Measurements from ENCODE around the gene DNAJB13. TPM values are rescaled to one million over a fixed set of nuclear protein-coding genes. Genes with fewer than 3 reads are reported as not detected.

The DNAJB13 gene
- polyA plus RNA-seq, 10 donors, result 0.15 to 0.95 (median 0.29) TPM; not detected in 1

DNA sequence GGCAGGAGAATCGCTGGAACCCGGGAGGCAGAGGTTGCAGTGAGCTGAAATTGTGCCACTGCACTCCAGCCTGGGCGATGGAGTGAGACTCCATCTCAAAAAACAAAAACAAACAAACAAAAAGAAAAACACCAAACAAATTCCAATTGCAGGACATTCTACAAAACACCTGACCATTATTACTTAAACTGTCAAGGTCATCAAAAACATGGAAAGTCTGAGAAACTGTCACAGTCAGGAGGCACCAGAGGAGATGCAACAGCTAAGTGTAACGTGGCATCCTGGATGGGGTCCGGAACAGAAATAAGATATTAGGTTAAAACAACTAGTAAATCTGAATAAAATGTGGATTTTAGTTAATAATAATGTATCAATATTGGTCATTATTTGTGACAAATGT lies 914 bp upstream of the DNAJB13 start:
- DNase-seq, result no peak

DNA sequence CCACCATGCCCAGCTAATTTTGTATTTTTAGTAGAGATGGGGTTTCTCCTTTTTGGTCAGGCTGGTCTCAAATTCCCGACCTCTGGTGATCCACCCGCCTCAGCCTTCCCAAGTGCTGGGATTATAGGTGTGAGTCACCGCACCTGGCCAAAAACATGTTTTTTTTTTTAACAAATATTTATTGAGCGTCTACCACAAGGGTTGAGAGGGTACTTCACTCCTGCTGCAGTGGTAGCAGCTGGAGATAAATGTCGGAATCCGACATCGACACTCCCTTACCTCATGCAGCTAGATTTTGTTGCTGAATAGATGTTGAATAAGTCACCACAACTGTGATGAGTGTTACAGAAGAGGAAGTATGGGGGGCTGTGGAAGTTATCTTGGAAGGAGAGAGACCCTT lies 971 bp downstream of the DNAJB13 start:
- no peak for DNase-seq

DNA sequence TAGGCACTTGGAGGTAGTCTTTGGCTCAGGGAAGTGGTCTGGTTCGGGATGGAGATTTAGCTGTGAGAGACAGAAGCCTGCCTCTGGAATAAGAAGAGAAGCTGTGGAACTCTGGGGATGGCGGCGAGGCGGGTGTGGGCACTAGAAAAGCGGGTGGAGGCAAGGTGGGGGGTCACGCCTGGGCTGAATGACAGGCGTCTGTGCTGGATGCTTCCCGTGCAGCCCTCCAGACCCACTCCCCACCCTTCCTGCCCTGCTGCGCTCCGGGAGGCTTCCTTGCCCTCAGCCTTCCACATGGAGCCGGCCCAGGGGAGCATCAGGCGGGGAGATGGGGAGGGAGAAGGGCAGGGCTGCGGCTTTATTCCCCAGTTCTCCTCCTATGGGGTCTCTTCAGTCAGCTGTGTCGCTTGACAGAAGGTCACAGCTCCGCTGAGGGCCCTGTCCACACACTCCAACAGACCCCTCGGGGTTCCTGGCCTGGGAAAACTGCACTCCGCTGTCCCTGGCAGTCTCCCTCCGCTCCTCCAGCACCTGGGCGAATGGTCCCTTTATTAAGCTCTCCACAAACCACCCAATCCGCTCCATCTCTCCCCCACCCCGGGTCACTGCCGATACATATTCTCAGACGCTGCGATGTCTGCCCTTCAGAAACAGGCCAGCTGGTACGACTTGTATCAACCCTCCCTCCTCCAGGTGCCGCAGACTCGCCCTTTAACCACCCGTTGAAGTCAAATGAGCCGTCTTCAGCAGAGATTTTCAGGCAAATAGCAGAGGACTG lies 6.2 kb downstream of the DNAJB13 start:
- no peak for DNase-seq

DNA sequence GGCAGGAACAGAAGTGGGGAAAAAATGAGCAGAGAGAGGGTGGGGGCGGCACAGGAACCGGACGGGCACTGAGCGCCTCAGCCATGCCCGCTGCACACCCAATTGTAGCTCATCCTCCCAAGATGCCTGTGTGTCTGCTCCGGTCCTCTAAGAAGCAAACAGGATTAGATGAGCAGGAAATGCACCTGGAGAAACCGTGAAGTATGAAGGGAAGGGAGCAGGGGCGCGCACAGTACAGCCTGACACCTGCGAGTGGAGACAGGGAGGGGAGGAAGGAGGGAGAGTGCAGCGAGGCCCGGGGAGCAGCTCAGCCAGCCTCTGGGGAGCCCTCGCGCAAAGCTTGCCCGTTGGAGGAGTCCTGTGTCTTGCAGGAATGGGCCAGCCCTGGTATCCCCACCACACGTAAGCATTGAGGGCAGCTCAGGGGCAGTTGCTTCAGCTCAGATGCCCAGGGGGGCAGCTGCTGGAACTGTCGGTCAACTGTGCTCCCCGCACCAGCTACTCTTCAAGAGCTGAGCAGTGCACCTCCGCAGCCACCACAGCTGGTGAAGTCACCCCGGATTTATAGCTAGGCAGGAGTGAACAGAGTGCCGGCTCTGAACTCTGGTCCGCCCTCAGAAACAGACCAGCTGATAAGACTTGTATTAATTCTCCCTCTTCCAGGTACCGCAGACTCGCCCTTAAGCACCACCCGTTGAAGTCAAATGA lies 7.0 kb downstream of the DNAJB13 start:
- DNase-seq, result no peak

DNA sequence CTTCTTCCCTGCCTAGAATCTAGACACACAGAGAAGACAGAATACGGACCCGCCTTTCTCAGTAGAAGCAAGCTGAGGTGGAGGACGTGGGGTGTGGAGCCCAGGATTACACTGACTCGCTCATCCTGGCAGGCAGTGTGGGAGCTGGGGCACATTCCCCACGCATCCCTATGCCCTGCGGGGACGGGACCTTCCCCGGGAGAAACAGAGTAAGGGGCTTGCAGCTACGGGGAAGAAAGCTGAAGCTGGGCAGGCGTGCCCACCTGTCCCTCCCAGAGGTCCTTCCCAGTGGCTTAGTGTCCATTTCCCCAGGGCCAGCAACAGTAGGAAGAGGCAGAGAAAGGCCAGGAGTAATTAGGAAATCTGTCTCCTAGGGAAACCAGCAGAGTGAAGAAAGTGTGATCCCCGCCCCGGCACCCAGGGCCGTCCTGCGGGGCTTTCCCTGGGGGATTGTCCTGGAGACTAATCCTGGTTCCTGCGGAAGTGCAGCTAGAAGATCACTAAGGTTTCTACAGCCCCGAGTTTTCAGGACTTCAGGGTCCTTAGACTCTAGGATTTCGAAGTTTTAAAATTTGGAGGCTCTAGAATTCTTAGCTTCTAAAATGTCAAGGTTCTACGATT lies 7.8 kb downstream of the DNAJB13 start:
- DNase-seq, result no peak

DNA sequence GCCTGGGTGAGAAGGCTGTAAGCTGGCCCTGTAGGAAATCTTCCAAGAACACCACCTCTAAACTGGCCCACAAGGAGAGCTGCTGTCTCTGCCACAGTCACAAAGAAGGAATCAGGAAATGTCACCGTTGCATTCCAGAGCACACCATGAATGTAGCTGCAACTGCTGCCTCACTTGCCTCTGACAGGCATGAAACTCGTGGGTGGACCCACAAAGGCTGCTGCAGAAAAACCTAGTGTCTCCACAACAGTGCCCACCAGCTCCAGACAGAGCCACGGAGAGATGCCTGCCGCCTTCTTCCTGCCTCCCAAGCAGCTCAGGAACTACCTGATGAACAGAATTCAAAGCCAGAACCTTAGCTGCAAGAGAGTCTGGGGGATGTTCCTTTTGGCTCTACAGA lies 10.5 kb downstream of the DNAJB13 start:
- no peak for DNase-seq

DNA sequence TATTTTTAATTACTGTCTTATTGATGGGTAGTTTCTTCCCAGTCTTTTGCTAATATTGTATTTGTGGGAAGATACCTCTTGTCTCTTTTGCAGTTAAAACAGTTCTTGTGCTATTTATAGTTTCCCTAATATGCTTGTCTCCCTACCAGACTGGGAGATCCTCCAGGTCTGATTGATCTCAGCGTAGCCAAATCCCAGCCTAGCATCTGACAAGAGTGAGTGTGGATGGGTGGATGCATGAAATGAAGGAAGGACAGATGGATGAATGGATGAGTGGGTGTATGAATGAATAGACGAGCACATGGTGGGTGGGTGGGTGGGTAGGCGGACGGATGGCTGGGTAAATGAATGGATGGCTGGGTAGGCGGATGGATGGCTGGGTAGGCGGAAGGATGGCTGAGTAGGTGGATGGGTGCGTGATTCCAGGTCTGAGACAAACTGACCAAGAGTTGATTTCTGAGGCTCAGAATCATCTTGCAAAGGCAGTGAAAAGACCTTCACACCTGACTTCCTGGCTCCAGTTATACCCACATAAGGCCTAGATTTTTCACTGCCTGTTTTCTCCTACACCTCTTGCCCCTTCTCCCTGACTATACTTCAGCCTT lies 11.4 kb downstream of the DNAJB13 start:
- DNase-seq, result no peak

DNA sequence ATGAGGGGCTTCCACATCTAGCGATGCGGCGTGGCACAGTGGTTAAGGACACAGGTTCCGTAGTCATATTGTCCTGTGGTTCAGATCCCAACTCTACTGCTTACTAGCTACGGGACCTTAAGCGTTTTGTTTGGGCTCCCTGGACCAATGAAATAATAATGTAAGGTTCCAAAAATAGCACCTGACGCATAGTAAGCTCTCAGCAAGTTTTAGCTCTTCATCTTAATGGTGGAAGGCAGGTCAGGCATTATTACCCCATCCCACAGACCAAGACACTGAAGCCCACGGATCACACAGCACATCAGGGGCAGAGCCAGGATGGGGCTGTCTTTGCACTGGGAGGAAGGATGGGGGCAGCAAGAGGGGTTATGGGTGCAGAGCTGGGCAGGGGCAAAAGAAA lies 13.0 kb downstream of the DNAJB13 start:
- DNase-seq, result no peak

DNA sequence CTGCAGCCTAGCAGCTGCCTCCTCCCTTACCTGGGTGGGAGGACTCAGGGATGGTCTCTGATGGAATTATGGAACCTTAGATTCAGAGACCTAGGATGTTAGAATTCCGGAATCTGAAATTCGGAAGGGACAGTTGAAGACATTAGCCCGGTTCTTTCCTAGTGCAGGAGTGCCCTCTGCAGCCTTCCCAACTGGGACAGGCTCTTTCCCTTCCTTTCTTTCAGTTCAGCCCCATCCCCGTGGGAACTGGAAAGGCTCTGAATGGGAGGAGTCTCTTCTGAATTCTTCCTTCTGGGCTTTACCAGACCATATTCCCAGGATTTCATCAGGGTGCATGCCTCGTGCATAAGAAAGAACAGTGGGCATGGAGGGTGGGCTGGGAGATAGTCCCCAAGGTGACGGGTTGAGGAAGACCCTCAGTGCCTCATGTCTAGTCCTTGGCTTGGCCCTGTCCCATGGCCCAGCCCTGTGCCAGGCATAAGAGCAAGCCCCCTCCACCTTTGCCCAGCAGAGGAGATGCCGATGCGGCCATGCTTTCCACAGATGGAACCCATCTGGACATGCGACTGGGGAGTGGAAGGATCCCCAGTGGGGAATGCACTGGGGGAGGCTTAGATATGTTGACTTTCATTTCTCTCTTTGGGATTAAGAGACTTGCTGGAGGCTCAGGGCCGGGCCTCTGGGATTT lies 14.4 kb downstream of the DNAJB13 start:
- no peak for DNase-seq

DNA sequence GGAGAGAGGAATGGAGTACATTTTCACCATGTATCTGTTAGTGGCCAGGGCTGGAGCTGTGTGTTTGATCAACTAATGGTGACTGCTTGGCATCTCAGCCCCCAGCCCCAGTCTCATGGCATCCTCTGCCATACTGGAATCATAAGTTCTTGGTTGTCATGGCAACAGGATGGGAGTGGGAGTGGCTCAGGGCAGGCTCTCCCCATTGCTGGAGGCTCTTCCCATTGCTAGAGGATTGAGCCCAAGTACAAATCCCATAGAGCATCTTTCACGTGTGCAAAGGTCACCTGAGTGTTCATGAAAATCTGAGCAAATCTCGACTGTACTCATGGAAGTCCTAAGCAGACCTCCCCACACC lies 14.9 kb downstream of the DNAJB13 start:
- no peak for DNase-seq

DNA sequence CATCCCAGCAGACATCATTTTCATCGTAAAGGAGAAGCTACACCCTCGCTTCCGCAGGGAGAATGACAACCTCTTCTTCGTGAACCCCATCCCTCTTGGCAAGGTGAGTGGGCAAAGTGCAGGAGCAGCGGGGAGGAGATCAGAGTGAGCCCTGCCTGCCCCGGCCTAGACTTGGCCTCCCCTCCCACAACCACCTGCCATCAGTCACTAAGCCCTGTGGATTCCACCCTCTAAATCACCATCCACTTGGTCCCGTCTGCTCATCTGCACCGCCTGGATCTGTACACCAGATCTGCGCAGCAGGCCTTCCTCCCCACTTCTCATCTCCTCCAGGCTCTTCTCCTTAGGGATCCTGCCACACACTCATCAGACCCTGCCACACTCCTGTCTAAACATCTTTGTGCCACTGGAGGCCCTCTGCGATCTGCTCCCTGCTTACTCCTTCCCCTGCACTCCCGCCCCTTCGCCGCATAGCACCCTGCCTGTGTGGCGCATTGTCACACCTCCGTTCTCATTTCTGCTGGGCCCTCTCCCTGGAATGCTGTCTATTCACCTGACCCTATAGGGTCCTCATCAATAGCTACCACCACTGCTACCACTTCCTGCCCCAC lies 17.6 kb downstream of the DNAJB13 start:
- DNase-seq, result no peak

DNA sequence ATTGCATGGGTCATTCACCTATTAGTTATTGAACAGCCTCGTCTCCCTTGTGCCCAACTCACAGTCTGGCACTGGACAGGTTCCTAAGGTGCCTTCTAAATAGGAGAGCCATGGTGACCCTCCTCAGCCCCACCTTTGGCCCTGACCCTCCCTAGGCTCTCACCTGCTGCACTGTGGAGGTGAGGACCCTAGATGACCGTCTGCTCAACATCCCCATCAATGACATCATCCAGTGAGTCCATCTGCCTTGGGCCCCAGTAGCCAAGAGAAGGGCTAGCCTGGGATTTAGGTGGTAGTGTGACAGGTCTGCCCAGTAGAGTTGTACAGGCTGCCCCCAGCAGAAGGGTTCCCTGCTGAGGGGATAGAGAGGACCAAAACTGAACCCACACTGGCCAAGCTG lies 18.3 kb downstream of the DNAJB13 start:
- no peak for DNase-seq

DNA sequence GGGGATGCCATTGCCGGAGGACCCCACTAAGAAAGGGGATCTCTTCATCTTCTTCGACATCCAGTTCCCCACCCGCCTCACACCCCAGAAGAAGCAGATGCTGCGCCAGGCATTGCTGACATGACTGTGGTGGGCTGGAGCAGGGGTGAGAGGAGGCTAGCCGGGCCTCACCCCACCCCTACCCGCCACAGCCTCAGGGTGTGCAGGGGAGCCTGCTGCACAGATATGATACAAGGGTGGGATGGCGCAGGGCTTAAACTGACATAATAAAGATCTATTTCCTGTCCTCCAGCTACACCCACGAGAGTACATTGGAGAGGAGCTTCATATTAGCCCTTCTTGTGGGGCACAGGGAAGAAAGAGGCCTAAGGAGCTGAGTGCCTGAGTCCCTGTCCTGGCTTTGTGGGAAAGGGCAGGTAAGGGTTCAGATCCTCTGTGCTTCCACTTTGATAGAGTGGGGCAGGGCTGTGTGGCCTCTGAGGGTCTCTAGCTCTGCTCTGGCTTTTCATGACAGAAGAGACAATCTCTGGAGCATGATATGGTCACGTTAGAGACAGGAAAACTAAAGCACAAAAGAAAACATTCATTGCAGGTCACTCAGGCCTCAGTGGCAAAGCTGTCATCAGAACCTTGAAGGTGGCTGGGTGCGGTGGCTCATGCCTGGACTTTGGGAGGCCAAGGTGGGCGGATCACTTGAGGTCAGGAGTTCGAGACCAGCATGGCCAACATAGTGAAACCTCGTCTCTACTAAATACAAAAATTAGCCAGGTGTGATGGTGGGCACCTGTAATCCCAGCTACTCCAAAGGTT lies 19.4 kb downstream of the DNAJB13 start:
- no peak for DNase-seq

DNA sequence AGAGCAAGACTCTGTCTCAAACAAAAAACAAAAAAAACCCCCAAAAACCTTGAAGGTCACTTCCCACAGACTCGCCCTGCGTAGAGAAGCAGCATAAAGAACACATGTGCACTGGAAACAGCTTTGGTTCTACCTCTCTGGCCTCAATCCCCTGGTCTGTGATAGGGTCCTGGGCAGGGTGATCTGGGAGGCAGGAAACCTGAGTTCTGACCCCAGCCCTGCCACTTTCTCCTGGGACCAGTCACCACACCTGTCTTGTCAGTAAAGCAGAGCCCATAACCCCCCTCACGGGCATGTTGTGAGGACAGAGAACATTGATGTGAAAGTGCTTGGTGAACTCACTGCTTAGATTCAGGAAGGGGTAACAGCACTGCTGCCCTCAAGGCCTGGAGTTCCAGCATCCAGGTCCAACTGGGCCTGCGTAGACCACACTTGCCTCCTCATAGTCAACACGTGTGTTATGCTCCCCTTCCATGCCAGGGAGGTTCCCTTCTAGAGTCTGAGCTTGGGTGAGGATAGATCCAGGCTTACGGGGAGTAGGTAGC lies 20.4 kb downstream of the DNAJB13 start:
- DNase-seq, result no peak

DNA sequence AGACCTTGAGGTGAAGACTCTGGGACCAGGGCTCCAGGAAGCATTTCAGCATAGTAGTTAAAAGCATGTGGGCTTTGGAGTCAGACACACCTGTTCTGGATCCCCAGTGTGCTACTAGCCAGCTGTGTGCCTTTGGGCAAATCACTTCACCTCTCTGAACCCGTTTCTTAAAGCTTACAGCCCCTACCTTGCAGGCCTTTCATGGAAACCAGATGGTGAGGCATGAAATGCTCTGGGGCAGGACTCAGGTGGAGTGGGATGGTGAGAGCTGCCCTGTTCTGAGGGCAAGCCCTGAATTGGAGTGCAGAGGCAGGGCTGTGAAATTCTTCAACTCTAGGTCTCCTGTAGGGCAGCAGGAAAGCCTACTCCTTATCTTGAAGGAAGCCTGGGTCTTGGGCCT lies 21.4 kb downstream of the DNAJB13 start:
- DNase-seq, result no peak

DNA sequence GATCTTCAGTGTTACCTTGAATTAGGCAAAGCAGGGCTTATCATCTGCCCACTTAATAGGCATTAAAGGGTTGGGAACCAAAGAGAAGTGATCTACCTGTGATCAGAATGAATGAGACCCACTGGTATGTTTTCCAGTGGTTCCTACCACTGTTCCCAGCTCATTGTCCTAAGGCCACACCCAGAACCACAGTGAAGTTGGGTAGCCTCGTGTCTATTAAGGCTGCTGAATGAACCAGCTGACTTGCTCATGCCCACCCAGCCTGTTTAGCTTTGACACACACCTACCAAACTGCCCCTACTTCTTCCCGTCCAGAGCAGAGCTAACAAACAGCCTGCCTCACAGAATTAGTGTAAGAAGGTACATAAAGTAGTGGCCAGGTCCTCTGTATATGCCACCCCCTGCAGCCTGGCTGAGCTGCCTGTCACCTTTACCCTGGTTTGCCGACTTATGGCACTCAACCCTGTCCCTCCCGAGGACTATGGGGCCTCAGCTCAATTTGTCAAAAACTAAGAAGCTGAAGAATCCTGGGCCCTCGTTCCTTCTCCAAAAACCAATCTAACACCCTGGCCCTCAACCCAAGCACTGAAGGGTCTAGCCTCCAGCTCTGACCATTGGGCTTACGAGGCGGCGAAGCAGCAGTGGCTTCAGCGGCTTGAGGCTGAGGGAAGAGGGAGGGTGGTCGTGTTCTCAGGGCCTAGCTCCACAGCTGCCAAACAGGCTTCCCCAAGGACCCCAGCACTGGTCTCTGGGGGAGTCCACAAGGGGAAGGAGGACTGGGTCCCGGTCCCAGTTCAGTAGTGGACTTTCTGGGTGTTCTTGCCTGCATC lies 22.0 kb downstream of the DNAJB13 start:
- DNase-seq, result no peak

DNA sequence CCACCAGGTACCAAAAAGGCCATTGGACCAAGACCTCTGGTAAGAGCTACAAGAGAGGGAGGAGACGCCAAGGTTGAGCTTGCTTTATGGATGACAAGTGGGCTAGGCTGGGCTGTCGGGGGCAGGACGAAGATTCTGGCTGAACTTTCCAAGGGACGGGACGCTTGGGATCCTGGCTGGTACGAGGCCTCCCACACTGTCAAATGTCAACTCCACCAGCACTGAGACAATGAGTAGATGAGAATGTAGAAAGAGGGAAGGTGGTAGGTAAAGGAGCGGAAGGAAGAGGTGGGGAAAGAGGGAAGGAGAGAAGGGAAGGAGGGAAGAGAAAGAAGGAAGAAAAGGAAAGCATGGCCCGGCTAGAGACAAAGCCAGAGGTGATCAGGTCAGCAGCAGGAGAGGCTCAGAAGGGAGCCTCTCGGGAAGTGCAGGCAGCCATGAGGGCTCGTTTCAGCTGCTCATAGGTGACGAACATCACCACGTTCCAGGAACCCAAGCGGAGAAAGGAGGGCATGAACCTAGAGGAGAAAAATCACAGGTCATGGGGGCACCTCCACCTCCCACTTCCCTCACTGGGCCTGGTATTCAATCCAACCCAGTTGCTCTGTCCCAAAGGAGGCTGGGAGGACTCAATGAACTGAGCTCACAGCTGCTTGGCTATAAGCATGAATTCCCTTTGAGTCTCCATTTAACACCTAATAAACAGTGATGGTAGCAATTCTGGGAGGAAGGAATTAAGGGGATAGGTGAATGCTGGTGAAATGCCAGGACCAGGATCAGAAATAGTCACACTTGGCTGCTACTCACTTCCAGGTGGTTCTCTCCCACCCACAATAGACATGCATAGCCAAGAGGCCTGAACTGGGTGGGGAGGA lies 24.0 kb downstream of the DNAJB13 start:
- no peak for DNase-seq

DNA sequence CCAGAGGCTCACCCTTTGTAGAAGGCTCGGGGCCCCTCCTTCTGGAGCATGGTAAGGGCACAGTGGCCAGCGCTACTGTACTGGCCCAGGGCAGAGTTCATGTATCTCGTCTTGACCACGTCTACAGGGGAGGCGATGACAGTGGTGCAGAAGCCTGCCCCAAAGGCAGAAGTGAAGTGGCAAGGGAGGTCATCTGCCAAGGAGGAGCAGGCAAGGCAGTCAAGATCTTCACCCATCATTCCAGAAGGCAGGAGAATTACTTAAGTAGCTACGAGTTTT lies 24.6 kb downstream of the DNAJB13 start:
- no peak for DNase-seq
